Ishikawa (cell line): ENCODE measurements around the gene GTSE1.

Experiments used
- CEBPB ChIP-seq: IDR thresholded peaks from 2 replicates; pipeline ENCODE4 v1.6.1; 2012
- CREB1 ChIP-seq: IDR thresholded peaks from 2 replicates; pipeline ENCODE4 v1.6.1; 2012; ENCODE audit warnings: low read depth
- EP300 ChIP-seq: IDR thresholded peaks from 2 replicates; pipeline ENCODE4 v1.6.1; 2012; ENCODE audit warnings: borderline replicate concordance
- NFIC ChIP-seq: IDR thresholded peaks from 2 replicates; pipeline ENCODE4 v1.6.1; 2012
- RAD21 ChIP-seq: IDR thresholded peaks from 2 replicates; pipeline ENCODE4 v1.6.1; 2012; ENCODE audit warnings: low read depth
- TAF1 ChIP-seq: IDR thresholded peaks from 2 replicates; pipeline ENCODE4 v1.6.1; 2012; ENCODE audit warnings: low read depth, mild to moderate bottlenecking
- YY1 ChIP-seq: IDR thresholded peaks from 2 replicates; pipeline ENCODE4 v1.6.1; 2012; ENCODE audit warnings: low read depth

- no peak for TF ChIP-seq TAF1
- no peak for TF ChIP-seq CREB1
- no peak for TF ChIP-seq RAD21
- no peak for TF ChIP-seq CEBPB
- TF ChIP-seq EP300, result no peak
- TF ChIP-seq NFIC, result no peak
- no peak for TF ChIP-seq YY1
These were observed 64.2 kb downstream of the GTSE1 start for GRCh38 chr22:46360891-46361290.
